Peyer's patch (tissue), 4 donors: ENCODE data around the gene ST7. TPM values are rescaled to one million over a fixed set of nuclear protein-coding genes. Genes with fewer than 3 reads are reported as not detected.
"Not testable (repeated sequence)": the region's sequence is repeated elsewhere in the genome, so short reads cannot be mapped to it uniquely, and the experiment has no call there.

ENCODE experiments used
- DNase-seq, 3 donors: peaks; one replicate each; pipeline ENCODE4 v3.0.0-alpha.2; 2017 to 2019
- H3K27ac ChIP-seq, 4 donors: fragments of 200-600 bp; sonication (generic); one replicate each; pipeline ENCODE4 v1.5.1; 2016 to 2019
- H3K27me3 ChIP-seq, 2 donors: fragments of 200-600 bp; sonication (generic); one replicate each; pipeline ENCODE4 v1.5.1; 2019
- H3K36me3 ChIP-seq, 3 donors: fragments of 200-600 bp; sonication (generic); one replicate each; pipeline ENCODE4 v1.5.1; 2016 to 2019
- H3K4me1 ChIP-seq, 4 donors: fragments of 200-600 bp; sonication (generic); one replicate each; pipeline ENCODE4 v1.5.1; 2016 to 2019
- H3K4me3 ChIP-seq, 4 donors: fragments of 200-600 bp; sonication (generic); 1 replicate in 3 of 4; 2 replicates in 1 of 4; pipeline ENCODE4 v1.5.1; 2016 to 2019; ENCODE audit warnings: mild to moderate bottlenecking in 1 of 4
- H3K9me3 ChIP-seq, 4 donors: fragments of 200-600 bp; sonication (generic); one replicate each; pipeline ENCODE4 v1.5.1; 2016 to 2019; ENCODE audit warnings: mild to moderate bottlenecking in 1 of 4
- POLR2A ChIP-seq, 2 donors: fragments of 450-650 bp; IDR thresholded peaks; one replicate each; pipeline ENCODE4 v1.5.1; 2017; ENCODE audit warnings: antibody characterized with exemption in 2 of 2, mild to moderate bottlenecking in 2 of 2, moderate library complexity in 2 of 2
- total RNA-seq, 4 donors: library from RNA; depleted of rRNA; stranded (reverse); fragments of >200 nt; gene quantifications; one replicate each; pipeline ENCODE4 v1.1.0, GENCODE V29; 2016
- TF ChIP-seq, protein P1 (sequence below), 6 experiments: fragments of 450-650 bp in 4 of 6; fragments of 200-600 bp in 2 of 6; sonication (generic) in 1 of 6; IDR thresholded peaks; one replicate each; pipeline ENCODE4 v1.5.1; 2017 to 2019; ENCODE audit warnings: antibody characterized with exemption in 6 of 6, mild to moderate bottlenecking in 3 of 6, moderate library complexity in 1 of 6

ST7 gene
- total RNA-seq, 4 donors from 2014 or later = 26.8 to 39.6 (median 29.8) TPM

DNA sequence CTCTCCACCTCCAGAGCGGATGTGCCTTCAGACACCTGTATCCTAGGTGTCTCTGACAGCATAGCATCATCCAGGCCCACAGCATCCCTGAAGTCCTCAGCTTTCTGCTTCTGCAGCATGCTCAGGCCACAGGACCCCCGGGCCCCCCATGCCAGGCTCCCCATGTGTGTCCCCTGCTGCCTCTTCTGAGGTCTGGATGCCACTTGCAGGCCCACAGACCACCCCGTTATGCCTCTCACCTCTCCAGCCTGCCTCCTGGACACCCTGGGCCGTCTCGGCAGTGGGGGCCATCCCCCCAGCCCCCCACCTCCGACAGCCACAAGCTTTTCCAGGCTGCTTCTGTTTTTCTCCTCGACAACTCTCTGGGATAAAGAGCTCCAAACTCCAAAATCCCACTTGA is 285.2 kb downstream of the ST7 start:
- Histone ChIP-seq H3K4me3 (no peak overlapping the region), H3K27me3 (no peaks in the 10 kb centered on the region), H3K27ac (no peak overlapping the region), H3K9me3 (no peaks in the 10 kb centered on the region), H3K4me1 (no peaks in the 10 kb centered on the region), H3K36me3 (no peaks in the 10 kb centered on the region)
- no peak for DNase-seq
- TF ChIP-seq POLR2A (IDR thresholded peaks at IDR 0.05) = no peak
- TF ChIP-seq, protein P1, sequence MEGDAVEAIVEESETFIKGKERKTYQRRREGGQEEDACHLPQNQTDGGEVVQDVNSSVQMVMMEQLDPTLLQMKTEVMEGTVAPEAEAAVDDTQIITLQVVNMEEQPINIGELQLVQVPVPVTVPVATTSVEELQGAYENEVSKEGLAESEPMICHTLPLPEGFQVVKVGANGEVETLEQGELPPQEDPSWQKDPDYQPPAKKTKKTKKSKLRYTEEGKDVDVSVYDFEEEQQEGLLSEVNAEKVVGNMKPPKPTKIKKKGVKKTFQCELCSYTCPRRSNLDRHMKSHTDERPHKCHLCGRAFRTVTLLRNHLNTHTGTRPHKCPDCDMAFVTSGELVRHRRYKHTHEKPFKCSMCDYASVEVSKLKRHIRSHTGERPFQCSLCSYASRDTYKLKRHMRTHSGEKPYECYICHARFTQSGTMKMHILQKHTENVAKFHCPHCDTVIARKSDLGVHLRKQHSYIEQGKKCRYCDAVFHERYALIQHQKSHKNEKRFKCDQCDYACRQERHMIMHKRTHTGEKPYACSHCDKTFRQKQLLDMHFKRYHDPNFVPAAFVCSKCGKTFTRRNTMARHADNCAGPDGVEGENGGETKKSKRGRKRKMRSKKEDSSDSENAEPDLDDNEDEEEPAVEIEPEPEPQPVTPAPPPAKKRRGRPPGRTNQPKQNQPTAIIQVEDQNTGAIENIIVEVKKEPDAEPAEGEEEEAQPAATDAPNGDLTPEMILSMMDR (IDR thresholded peaks at IDR 0.05) = no peak

- H3K36me3 ChIP-seq = no peaks in the 10 kb centered on the region
- TF ChIP-seq, protein P1 (IDR thresholded peaks at IDR 0.05) = no peak
- TF ChIP-seq POLR2A (IDR thresholded peaks at IDR 0.05) = no peak
- DNase-seq = no peak
- H3K27ac ChIP-seq = no peak overlapping the region
- no peaks in the 10 kb centered on the region for H3K27me3 ChIP-seq
- no peak overlapping the region for H3K4me3 ChIP-seq
- H3K9me3 ChIP-seq = no peaks in the 10 kb centered on the region
- H3K4me1 ChIP-seq = no peaks in the 10 kb centered on the region
Measured at GRCh38 chr7:117238937-117239336, 285.6 kb downstream of the ST7 start.

- no peaks in the 10 kb centered on the region for H3K4me1 ChIP-seq
- H3K27me3 ChIP-seq = no peaks in the 10 kb centered on the region
- no peak overlapping the region for H3K27ac ChIP-seq
- no peaks in the 10 kb centered on the region for H3K36me3 ChIP-seq
- TF ChIP-seq, protein P1 (IDR thresholded peaks at IDR 0.05) = no peak
- TF ChIP-seq POLR2A (IDR thresholded peaks at IDR 0.05) = no peak
- no peaks in the 10 kb centered on the region for H3K9me3 ChIP-seq
- DNase-seq = no peak
- no peak overlapping the region for H3K4me3 ChIP-seq
Measured at GRCh38 chr7:117241088-117241487, 287.8 kb downstream of the ST7 start.

DNA sequence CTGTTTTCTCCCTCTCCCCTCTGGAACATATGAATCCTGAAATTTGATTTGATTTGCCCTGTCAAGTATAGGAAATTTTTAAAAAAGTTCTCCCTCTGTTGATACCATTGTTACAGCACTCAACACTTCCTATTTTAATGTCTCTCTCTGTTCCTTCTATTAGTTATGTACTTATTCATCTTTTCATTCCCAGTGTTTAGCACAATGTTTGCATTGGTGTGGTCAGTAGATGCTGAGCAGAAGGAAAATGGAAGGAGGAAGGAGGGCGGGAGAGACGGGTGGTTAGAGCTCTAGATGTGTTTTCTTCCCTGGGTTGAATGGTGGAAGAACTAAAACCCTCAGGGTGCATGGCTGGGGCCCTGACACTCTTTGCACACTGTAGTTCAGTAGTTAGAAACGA is 290.1 kb downstream of the ST7 start:
- no peak for DNase-seq
- Histone ChIP-seq H3K9me3 (no peaks in the 10 kb centered on the region), H3K36me3 (no peaks in the 10 kb centered on the region), H3K4me3 (no peak overlapping the region), H3K27ac (no peak overlapping the region), H3K4me1 (no peaks in the 10 kb centered on the region), H3K27me3 (no peaks in the 10 kb centered on the region)
- TF ChIP-seq POLR2A (IDR thresholded peaks at IDR 0.05) = no peak
- TF ChIP-seq, protein P1 (IDR thresholded peaks at IDR 0.05) = no peak

DNA sequence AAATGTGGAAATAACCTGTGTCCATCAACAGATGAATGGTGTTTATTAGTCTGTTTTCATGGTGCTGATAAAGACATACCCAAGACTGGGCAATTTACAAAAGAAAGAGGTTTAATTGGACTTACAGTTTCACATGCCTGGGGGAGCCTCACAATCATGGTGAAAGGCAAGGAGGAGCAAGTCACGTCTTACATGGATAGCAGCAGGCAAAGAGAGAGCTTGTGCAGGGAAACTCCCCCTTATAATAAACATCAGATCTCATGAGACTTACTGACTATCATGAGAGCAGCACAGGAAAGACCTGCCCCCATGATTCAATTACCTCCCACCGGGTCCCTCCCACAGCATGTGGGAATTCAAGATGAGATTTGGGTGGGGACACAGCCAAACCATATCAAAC is 292.4 kb downstream of the ST7 start:
- H3K4me3 ChIP-seq = not testable (repeated sequence)

DNA sequence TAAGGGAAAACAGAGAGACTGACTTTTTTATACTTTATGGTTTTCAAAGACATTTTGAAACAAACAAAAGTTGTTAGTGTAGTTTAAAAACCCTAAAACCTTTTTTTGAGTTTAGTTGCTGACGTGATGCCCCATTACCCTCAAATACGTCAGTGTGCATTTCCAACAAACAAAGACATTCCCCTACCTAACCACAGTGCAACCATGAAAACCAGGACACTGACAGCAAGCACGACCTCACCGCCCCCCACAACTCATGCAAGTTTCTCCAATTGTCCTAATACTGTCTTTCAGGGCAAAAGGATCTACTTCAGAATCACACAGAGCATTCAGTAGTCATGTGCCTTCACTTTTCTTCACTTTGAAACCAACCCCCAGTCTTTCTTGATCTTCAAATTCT is 294.5 kb downstream of the ST7 start:
- no peak for DNase-seq
- no peaks in the 10 kb centered on the region for H3K9me3 ChIP-seq

More for the DNA sequence above, 292.4 kb downstream of the ST7 start:
- H3K4me1 ChIP-seq, H3K9me3 ChIP-seq, H3K27ac ChIP-seq, H3K27me3 ChIP-seq, H3K36me3 ChIP-seq, DNase-seq: not testable (repeated sequence)

More for the DNA sequence above, 294.5 kb downstream of the ST7 start:
- Histone ChIP-seq H3K4me1 (no peaks in the 10 kb centered on the region), H3K27ac (no peak overlapping the region), H3K4me3 (no peak overlapping the region), H3K36me3 (no peaks in the 10 kb centered on the region), H3K27me3 (no peaks in the 10 kb centered on the region)
- no peak for TF ChIP-seq POLR2A (IDR thresholded peaks at IDR 0.05)
- TF ChIP-seq, protein P1 (IDR thresholded peaks at IDR 0.05) = no peak
